A549 (cell line): ENCODE measurements around the gene CMIP. TPM values are rescaled to one million over a fixed set of nuclear protein-coding genes. Genes with fewer than 3 reads are reported as not detected.
"Not testable (repeated sequence)": the region's sequence is repeated elsewhere in the genome, so short reads cannot be mapped to it uniquely, and the experiment has no call there.

Experiments
- ATAC-seq, 2 experiments: fragments of 200-7000 bp in 1 of 2; fragments of >200 bp in 1 of 2; cut with Nextera tagmentation in 1 of 2; cut with Tn5 transposase in 1 of 2; 3 replicates each; pipeline versions ENCODE4 v1.8.0 to v1.9.1; 2018 to 2020; ENCODE audit warnings: mild to moderate bottlenecking in 1 of 2, moderate library complexity in 1 of 2
- CTCF ChIA-PET: fragments of 300-600 bp; sonication (Branson Sonifier 250); formaldehyde crosslinking; extraction: SDS; loops from one replicate; lab custom pipeline; 2021; ENCODE audit warnings: antibody characterized with exemption, inconsistent platforms; lab: Yijun Ruan, JAX
- POLR2A ChIA-PET: fragments of 350-600 bp; formaldehyde crosslinking; extraction: SDS; loops from one replicate; lab custom pipeline; 2021; ENCODE audit warnings: antibody characterized with exemption, inconsistent platforms; lab: Yijun Ruan, JAX
- DNase-seq, 2 experiments: peaks; one replicate each; pipeline versions ENCODE4 v3.0.0 to v3.0.0-alpha.2; 2011 to 2016; ENCODE audit warnings: low read depth in 1 of 2, low spot score in 1 of 2
- FAIRE-seq: peaks from 2 replicates; lab custom pipeline; 2011; peaks lifted over from hg19 to GRCh38; lab: Jason Lieb, UNC
- H3K27ac ChIP-seq, 2 experiments: fragments of >200 bp; sonication (Bioruptor Twin); formaldehyde crosslinking; 3 replicates each; pipeline ENCODE4 v1.5.1; 2016 to 2017
- H3K4me1 ChIP-seq: fragments of >200 bp; sonication (Bioruptor Twin); formaldehyde crosslinking; 3 replicates; pipeline ENCODE4 v1.6.1; 2016
- H3K4me2 ChIP-seq: fragments of >200 bp; sonication (Bioruptor Twin); formaldehyde crosslinking; 3 replicates; pipeline ENCODE4 v1.6.1; 2016
- H3K4me3 ChIP-seq: fragments of >200 bp; sonication (Bioruptor Twin); formaldehyde crosslinking; 3 replicates; pipeline ENCODE4 v1.5.1; 2016
- H3K9me3 ChIP-seq: fragments of >200 bp; sonication (Bioruptor Twin); formaldehyde crosslinking; 3 replicates; pipeline ENCODE4 v1.6.1; 2016
- CHD2 ChIP-seq: fragments of 150-350 bp; IDR thresholded peaks from 2 replicates; pipeline ENCODE4 v1.6.1; 2014; ENCODE audit warnings: low read length; ENCODE audit not compliant: partially characterized antibody
- EP300 ChIP-seq, 2 experiments: fragments of >200 bp; sonication (Bioruptor Twin); formaldehyde crosslinking; IDR thresholded peaks; 2 replicates in 1 of 2; 3 replicates in 1 of 2; pipeline ENCODE4 v1.6.1; 2016 to 2017
- FOSB ChIP-seq: fragments of 250-450 bp; sonication (Bioruptor Pico); IDR thresholded peaks from 2 replicates; pipeline ENCODE4 v1.5.0; 2020; ENCODE audit warnings: mild to moderate bottlenecking, moderate library complexity
- HDAC2 ChIP-seq: fragments of 200-600 bp; sonication (generic); IDR thresholded peaks from 2 replicates; pipeline ENCODE4 v1.6.1; 2016
- HMGXB4 ChIP-seq: fragments of 250-450 bp; sonication (Bioruptor Pico); IDR thresholded peaks from 2 replicates; pipeline ENCODE4 v1.5.0; 2021; ENCODE audit warnings: mild to moderate bottlenecking, moderate library complexity, borderline replicate concordance
- HOXB13 ChIP-seq: fragments of 250-450 bp; sonication (Bioruptor Pico); IDR thresholded peaks from 2 replicates; pipeline ENCODE4 v1.5.0; 2020; ENCODE audit warnings: low read depth, mild to moderate bottlenecking, moderate library complexity
- KDM5A ChIP-seq: fragments of 200-600 bp; sonication (generic); IDR thresholded peaks from 2 replicates; pipeline ENCODE4 v1.6.1; 2016; ENCODE audit warnings: antibody characterized with exemption, mild to moderate bottlenecking
- MAZ ChIP-seq: fragments of 150-350 bp; IDR thresholded peaks from 2 replicates; pipeline ENCODE4 v1.6.1; 2014; ENCODE audit warnings: antibody characterized with exemption, low read depth, low read length, borderline replicate concordance
- PBX3 ChIP-seq: IDR thresholded peaks from 2 replicates; pipeline ENCODE4 v1.6.1; 2012
- POLR2AphosphoS2 ChIP-seq: conservative IDR thresholded peaks from 2 replicates; pipeline ENCODE4 v1.6.1; 2012; ENCODE audit warnings: low read length, improper control_type of control experiment, inconsistent platforms
- REST ChIP-seq: fragments of 200-600 bp; sonication (generic); IDR thresholded peaks from 2 replicates; pipeline ENCODE4 v1.6.1; 2016; ENCODE audit warnings: antibody characterized with exemption, mild to moderate bottlenecking, moderate library complexity
- RFX5 ChIP-seq: fragments of 450-650 bp; IDR thresholded peaks from 2 replicates; pipeline ENCODE4 v1.7.1; 2014; ENCODE audit warnings: antibody characterized with exemption, mild to moderate bottlenecking, moderate library complexity
- ZFP36 ChIP-seq: fragments of 450-650 bp; IDR thresholded peaks from 2 replicates; pipeline ENCODE4 v1.6.1; 2014; ENCODE audit warnings: borderline replicate concordance; ENCODE audit not compliant: partially characterized antibody
- ZSCAN20 ChIP-seq: fragments of 250-450 bp; sonication (Bioruptor Pico); IDR thresholded peaks from 2 replicates; pipeline ENCODE4 v1.8.0; 2022; ENCODE audit warnings: mild to moderate bottlenecking, moderate library complexity
- WGBS: methylation state at CpG from one replicate; pipeline ENCODE4 v1.1.6; 2017; ENCODE audit errors: missing lambda C conversion rate; 5-methylcytosine and 5-hydroxymethylcytosine counted together
- polyA plus RNA-seq, 4 experiments: library from polyadenylated mRNA; depleted of rRNA in 3 of 4; stranded (reverse); fragments of >200 nt; fragmentation: RNase III in 1 of 4; extraction: RNeasy Plus Mini Kit Qiagen cat#74134 plus additional on column Dnase treatment in 1 of 4; gene quantifications; 2 replicates in 3 of 4; 3 replicates in 1 of 4; pipeline ENCODE4 v1.2.3, GENCODE V29; 2011 to 2017
- TF ChIP-seq, protein P1 (sequence below): fragments of >200 bp; sonication (Bioruptor Twin); formaldehyde crosslinking; IDR thresholded peaks from 2 replicates; pipeline ENCODE4 v1.6.1; 2016
- TF ChIP-seq, protein P2 (sequence below): IDR thresholded peaks from 2 replicates; pipeline ENCODE4 v1.6.1; 2012

CMIP gene
- polyA plus RNA-seq, 2 of the 4 experiments (the other 2 are of a cell fraction), result 21.6 to 125 TPM

DNA sequence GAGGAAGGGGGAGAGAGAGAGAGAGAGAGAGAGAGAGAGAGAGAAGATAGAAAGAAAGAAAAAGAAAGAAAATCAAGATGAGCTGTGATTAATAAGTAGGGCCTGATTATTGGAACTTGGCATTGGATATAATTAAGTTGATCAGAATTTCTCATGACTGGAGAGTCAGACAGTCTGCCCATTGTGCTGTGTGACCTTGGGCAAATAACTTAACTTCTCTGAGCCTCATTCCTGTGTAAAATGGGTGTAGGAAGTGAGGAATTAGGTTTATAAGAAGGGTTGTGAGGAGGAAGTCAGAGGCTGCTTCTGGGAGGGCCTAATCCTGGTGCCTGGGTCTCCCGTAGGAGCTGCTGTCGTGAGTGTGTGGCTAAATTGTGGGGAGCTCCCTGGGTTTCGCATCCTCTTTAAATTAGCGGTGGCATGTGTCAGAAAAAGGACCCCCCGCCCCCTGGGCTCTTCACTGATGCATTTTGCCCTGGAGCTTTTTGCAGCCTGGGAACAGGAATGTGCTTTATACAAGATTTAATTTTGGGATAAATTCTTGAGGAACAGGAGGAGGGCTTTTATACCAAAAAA lies 76.0 kb downstream of the CMIP start (continued):
- TF ChIP-seq MAZ, result no peak
- 0 out of 2 replicates have a peak, but pooled peaks have one; percentile 20 for TF ChIP-seq FOSB (CRISPR knock-in tag)
- TF ChIP-seq HDAC2, result 0 out of 2 replicates have a peak, but pooled peaks have one; percentile 23
- TF ChIP-seq CHD2, result no peak
- TF ChIP-seq HMGXB4 (CRISPR knock-in tag), result no peak
- peak; percentile 72 for TF ChIP-seq ZFP36

GRCh38 chr16:81521141-81521626 lies 76.6 kb downstream of the CMIP start:
- ATAC-seq (no peak), FAIRE-seq (no peak), DNase-seq (no peak)
- H3K4me2 ChIP-seq, result no peak overlapping the region
- WGBS, result 85% methylated on average over 19 of the region's 19 CpGs
- POLR2A ChIA-PET, result no interaction called here
- H3K4me1 ChIP-seq, result peaks cover 83% of the 10 kb centered on the region
- CTCF ChIA-PET, result interaction anchor here (1.0 to 2.0 kb wide), 2 partner anchors 14 to 19 kb away, joined by 5 to 6 read pairs; no protein-coding TSS in a partner anchor
- no peak for TF ChIP-seq POLR2AphosphoS2
- no peak for TF ChIP-seq FOSB (CRISPR knock-in tag)
- no peak for TF ChIP-seq HOXB13 (CRISPR knock-in tag)
- no peak for TF ChIP-seq PBX3
- no peak for TF ChIP-seq REST
- H3K9me3 ChIP-seq, result no peaks in the 10 kb centered on the region
- H3K4me3 ChIP-seq, result no peak overlapping the region
- peak overlapping the region in 1 of 2 experiments; percentile 74; a peak in 1 of 6 replicates for H3K27ac ChIP-seq

DNA sequence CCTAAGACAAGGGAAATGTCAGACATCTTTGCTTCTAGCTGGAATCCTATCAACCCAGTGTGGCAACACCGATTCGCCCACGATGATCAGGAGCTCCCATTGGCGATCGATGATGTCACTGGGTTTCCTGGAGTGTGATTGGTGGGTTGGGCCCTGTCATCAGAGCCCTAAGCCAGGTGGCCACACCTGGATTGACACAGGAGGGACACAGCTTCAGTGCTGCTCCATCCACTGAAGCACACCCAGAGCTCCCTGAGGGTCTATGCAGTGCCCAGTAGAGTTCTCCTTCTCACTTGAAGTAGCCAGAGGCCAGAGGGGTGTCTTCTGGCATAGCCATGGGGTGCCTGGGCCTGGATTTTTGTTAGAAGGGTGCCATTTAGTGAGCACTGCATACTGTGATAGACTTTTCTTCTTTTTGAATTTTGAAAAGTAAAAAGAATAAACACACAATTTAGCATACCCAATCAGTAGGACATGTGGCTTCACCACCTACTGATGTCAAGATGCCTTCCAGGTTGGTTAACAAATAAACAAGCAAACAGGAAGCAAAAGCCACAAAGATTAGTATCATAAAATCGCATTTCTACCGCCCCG lies 77.6 kb downstream of the CMIP start:
- CTCF ChIA-PET, result interaction anchor here (0.6 to 2.4 kb wide), 4 partner anchors 15 to 102 kb away, joined by 5 to 9 read pairs (median 6); no protein-coding TSS in a partner anchor
- DNase-seq, result peak in 1 of 2 experiments; percentile 60
- FAIRE-seq, result no peak

DNA sequence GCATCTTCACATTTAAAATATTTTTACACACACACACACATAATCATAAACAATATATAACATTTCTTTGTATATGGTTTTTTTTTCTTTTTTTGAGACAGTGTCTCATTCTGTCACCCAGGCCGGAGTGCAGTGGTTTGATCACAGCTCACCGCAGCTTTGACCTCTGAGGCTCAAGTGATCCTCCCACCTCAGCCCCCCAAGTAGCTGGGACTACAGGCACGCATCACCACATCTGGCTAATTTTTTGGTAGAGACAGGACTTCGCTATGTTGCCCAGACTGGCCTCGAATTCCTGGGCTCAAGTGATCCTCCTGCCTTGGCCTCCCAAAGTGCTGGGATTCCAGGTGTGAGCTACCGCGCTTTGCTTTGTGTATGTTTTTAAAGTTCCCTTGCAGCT lies 78.2 kb downstream of the CMIP start:
- H3K9me3 ChIP-seq, POLR2A ChIA-PET, H3K4me3 ChIP-seq, ATAC-seq, FAIRE-seq, DNase-seq: not testable (repeated sequence)
- peak overlapping the region; percentile 44; the same call in 2 of the 3 replicates for H3K4me2 ChIP-seq
- 90% methylated on average over 7 of the region's 7 CpGs for WGBS
- CTCF ChIA-PET, result interaction anchor here (0.9 to 2.4 kb wide), 4 partner anchors 8 to 94 kb away, joined by 3 to 9 read pairs (median 3); no protein-coding TSS in a partner anchor
- peaks cover 94% of the 10 kb centered on the region for H3K4me1 ChIP-seq
- H3K27ac ChIP-seq, result peak overlapping the region; percentile 47 to 79; a peak in 2 of 6 replicates

More for the DNA sequence above, 77.6 kb downstream of the CMIP start:
- TF ChIP-seq POLR2AphosphoS2, result no peak
- TF ChIP-seq KDM5A, result no peak
- no peak for TF ChIP-seq EP300 (IDR thresholded peaks at IDR 0.05)
- TF ChIP-seq, protein P1, sequence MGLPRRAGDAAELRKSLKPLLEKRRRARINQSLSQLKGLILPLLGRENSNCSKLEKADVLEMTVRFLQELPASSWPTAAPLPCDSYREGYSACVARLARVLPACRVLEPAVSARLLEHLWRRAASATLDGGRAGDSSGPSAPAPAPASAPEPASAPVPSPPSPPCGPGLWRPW, result no peak
- TF ChIP-seq, protein P2, sequence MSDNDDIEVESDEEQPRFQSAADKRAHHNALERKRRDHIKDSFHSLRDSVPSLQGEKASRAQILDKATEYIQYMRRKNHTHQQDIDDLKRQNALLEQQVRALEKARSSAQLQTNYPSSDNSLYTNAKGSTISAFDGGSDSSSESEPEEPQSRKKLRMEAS, result no peak
- no peak for TF ChIP-seq FOSB (CRISPR knock-in tag)
- no peak for TF ChIP-seq ZSCAN20 (CRISPR knock-in tag)
- TF ChIP-seq RFX5, result peak; percentile 93
- ATAC-seq, result peak; percentile 21 to 31; a peak in 3 of 6 replicates
- Histone ChIP-seq H3K4me3 (no peak overlapping the region), H3K9me3 (no peaks in the 10 kb centered on the region), H3K4me2 (no peak overlapping the region), H3K4me1 (peaks cover 93% of the 10 kb centered on the region), H3K27ac (peak overlapping the region; percentile 1 to 45; a peak in 4 of 6 replicates)
- 78% methylated on average over 8 of the region's 8 CpGs for WGBS
- POLR2A ChIA-PET, result no interaction called here
